Measurements from ENCODE around the gene GALNT18. TPM values are rescaled to one million over a fixed set of nuclear protein-coding genes. Genes with fewer than 3 reads are reported as not detected.

GALNT18 gene
- total RNA-seq, 6 experiments from 2014 or later = 3.7 to 11.4 (median 7.8) TPM

- ATAC-seq = no peak
- WGBS (ENCODE audit: insufficient coverage, low coverage, low lambda C conversion rate, missing lambda C conversion rate) = 62% methylated on average over 2 of the region's 2 CpGs
- intact Hi-C loops (cut with DNase I) = no loop called here
Observed at GRCh38 chr11:11476499-11476898, 145.3 kb downstream of the GALNT18 start.

GRCh38 chr11:11472106-11472505, 149.7 kb downstream of the GALNT18 start:
- ATAC-seq = no peak
- Histone ChIP-seq H3K36me3 (no peaks in the 10 kb centered on the region), H3K9me3 (no peaks in the 10 kb centered on the region), H3K27ac (no peak overlapping the region), H3K4me1 (no peaks in the 10 kb centered on the region), H3K27me3 (no peaks in the 10 kb centered on the region), H3K4me3 (no peak overlapping the region)
- TF ChIP-seq CTCF (IDR thresholded peaks at IDR 0.05) (no peak), POLR2A (IDR thresholded peaks at IDR 0.05) (no peak)
- no peak for DNase-seq
- 50% methylated on average over 2 of the region's 2 CpGs for WGBS (ENCODE audit: insufficient coverage, low coverage, low lambda C conversion rate, missing lambda C conversion rate)
- intact Hi-C loops (cut with DNase I) = no loop called here

More at GRCh38 chr11:11476499-11476898, 145.3 kb downstream of the GALNT18 start:
- no peak for DNase-seq
- no peaks in the 10 kb centered on the region for H3K36me3 ChIP-seq
- no peak overlapping the region for H3K27ac ChIP-seq
- TF ChIP-seq CTCF (IDR thresholded peaks at IDR 0.05) (no peak), POLR2A (IDR thresholded peaks at IDR 0.05) (no peak)
- H3K4me1 ChIP-seq = no peaks in the 10 kb centered on the region
- H3K27me3 ChIP-seq = no peaks in the 10 kb centered on the region
- no peak overlapping the region for H3K4me3 ChIP-seq
- no peaks in the 10 kb centered on the region for H3K9me3 ChIP-seq

- Histone ChIP-seq H3K4me1 (no peaks in the 10 kb centered on the region), H3K27me3 (no peaks in the 10 kb centered on the region), H3K4me3 (no peak overlapping the region), H3K36me3 (no peaks in the 10 kb centered on the region), H3K9me3 (no peaks in the 10 kb centered on the region), H3K27ac (no peak overlapping the region)
- ATAC-seq = no peak
- 83% methylated on average over 3 of the region's 4 CpGs for WGBS (ENCODE audit: insufficient coverage, low coverage, low lambda C conversion rate, missing lambda C conversion rate)
- intact Hi-C loops (cut with DNase I) = no loop called here
- no peak for DNase-seq
- TF ChIP-seq CTCF (IDR thresholded peaks at IDR 0.05) (no peak), POLR2A (IDR thresholded peaks at IDR 0.05) (no peak)
Observed at GRCh38 chr11:11471201-11471600, 150.6 kb downstream of the GALNT18 start.

- no peaks in the 10 kb centered on the region for H3K36me3 ChIP-seq
- no peaks in the 10 kb centered on the region for H3K9me3 ChIP-seq
- intact Hi-C loops (cut with DNase I) = no loop called here
- no peak overlapping the region for H3K27ac ChIP-seq
- no peak overlapping the region for H3K4me3 ChIP-seq
- 84% methylated on average over 3 of the region's 6 CpGs for whole genome bisulfite sequencing (ENCODE audit: insufficient coverage, low coverage, low lambda C conversion rate, missing lambda C conversion rate)
- H3K27me3 ChIP-seq = no peaks in the 10 kb centered on the region
- no peak for DNase-seq
- no peaks in the 10 kb centered on the region for H3K4me1 ChIP-seq
- no peak for ATAC-seq
- TF ChIP-seq POLR2A (IDR thresholded peaks at IDR 0.05) (no peak), CTCF (IDR thresholded peaks at IDR 0.05) (no peak)
Observed at GRCh38 chr11:11468954-11469353, 152.9 kb downstream of the GALNT18 start.

- H3K4me1 ChIP-seq = no peaks in the 10 kb centered on the region
- no peak overlapping the region for H3K27ac ChIP-seq
- H3K36me3 ChIP-seq = no peaks in the 10 kb centered on the region
- DNase-seq (no peak), ATAC-seq (no peak)
- WGBS (ENCODE audit: insufficient coverage, low coverage, low lambda C conversion rate, missing lambda C conversion rate) = no CpG with 5 or more reads among the region's 4 CpGs
- no peaks in the 10 kb centered on the region for H3K27me3 ChIP-seq
- intact Hi-C loops (cut with DNase I) = no loop called here
- TF ChIP-seq POLR2A (IDR thresholded peaks at IDR 0.05) (no peak), CTCF (IDR thresholded peaks at IDR 0.05) (no peak)
- H3K9me3 ChIP-seq = no peaks in the 10 kb centered on the region
- no peak overlapping the region for H3K4me3 ChIP-seq
Observed at GRCh38 chr11:11467312-11467711, 154.5 kb downstream of the GALNT18 start.

All from right lobe of liver (tissue), 6 donors.